ENCODE measurements around the gene ODAD2.
"Not testable (repeated sequence)": the region's sequence is repeated elsewhere in the genome, so short reads cannot be mapped to it uniquely, and the experiment has no call there.

The ODAD2 gene

GRCh38 chr10:27998954-27999275, at the start of gene ODAD2:
Gene ODAD2, minus strand, starts transcription at chr10:27999079. Its CDS starts 3,937 bp downstream, at chr10:27995142.
- no peak for DNase-seq

- DNase-seq, result no peak
These were observed 48.2 kb upstream of the ODAD2 start for GRCh38 chr10:28047061-28047460.

GRCh38 chr10:28046579-28046978, 47.7 kb upstream of the ODAD2 start:
- DNase-seq, result no peak

- DNase-seq, result no peak
These were observed 45.1 kb upstream of the ODAD2 start for GRCh38 chr10:28043941-28044340.

- DNase-seq, result no peak
These were observed 37.7 kb upstream of the ODAD2 start for GRCh38 chr10:28036587-28036986.

- no peak for DNase-seq
These were observed 22.4 kb upstream of the ODAD2 start for GRCh38 chr10:28020993-28021982.

GRCh38 chr10:28020080-28020860, 21.4 kb upstream of the ODAD2 start:
- DNase-seq, result no peak

- DNase-seq, result no peak
These were observed 15.8 kb upstream of the ODAD2 start for GRCh38 chr10:28014651-28015050.

GRCh38 chr10:28012990-28013515, 14.2 kb upstream of the ODAD2 start:
- no peak for DNase-seq

- DNase-seq, result no peak
These were observed 11.9 kb upstream of the ODAD2 start for GRCh38 chr10:28010821-28011220.

- DNase-seq, result no peak
These were observed 9.2 kb upstream of the ODAD2 start for GRCh38 chr10:28008054-28008453.

GRCh38 chr10:28001353-28001752, 2.5 kb upstream of the ODAD2 start:
- no peak for DNase-seq

GRCh38 chr10:27998178-27998953, 513 bp downstream of the ODAD2 start:
- DNase-seq, result no peak

- DNase-seq, result no peak
These were observed 1.1 kb downstream of the ODAD2 start for GRCh38 chr10:27997865-27998177.

GRCh38 chr10:27995311-27995710, 3.6 kb downstream of the ODAD2 start:
- DNase-seq, result no peak

- DNase-seq, result not testable (repeated sequence)
These were observed 9.5 kb downstream of the ODAD2 start for GRCh38 chr10:27989357-27989756.

- no peak for DNase-seq
These were observed 12.1 kb downstream of the ODAD2 start for GRCh38 chr10:27986821-27987220.

- DNase-seq, result no peak
These were observed 15.9 kb downstream of the ODAD2 start for GRCh38 chr10:27982875-27983543.

GRCh38 chr10:27981744-27982143, 17.1 kb downstream of the ODAD2 start:
- DNase-seq, result no peak

GRCh38 chr10:27970795-27971194, 28.1 kb downstream of the ODAD2 start:
- DNase-seq, result not testable (repeated sequence)

- DNase-seq, result not testable (repeated sequence)
These were observed 28.9 kb downstream of the ODAD2 start for GRCh38 chr10:27969931-27970330.

GRCh38 chr10:27959093-27959715, 39.7 kb downstream of the ODAD2 start:
- no peak for DNase-seq

All from NCI-H1436 (cell line).